ENCODE measurements around the gene RAB27A. TPM values are rescaled to one million over a fixed set of nuclear protein-coding genes. Genes with fewer than 3 reads are reported as not detected.

The RAB27A gene
- total and polyA plus RNA-seq, 2 of the 8 experiments (the other 6 are each of a cell fraction or from before 2014, with no cell fraction given): 2.3 to 6.5 TPM

GRCh38 chr15:55247766-55248427, 41.7 kb downstream of the RAB27A start (continued):
- no peak for TF ChIP-seq NRF1 (IDR thresholded peaks at IDR 0.05; ENCODE audit: low read depth, low read length)
- no peak for TF ChIP-seq CBX5 (IDR thresholded peaks at IDR 0.05; ENCODE audit: low read depth, low read length)
- TF ChIP-seq BCL11A (IDR thresholded peaks at IDR 0.05; ENCODE audit: low read depth in 2 of 2, low read length in 2 of 2): no peak
- no peak for TF ChIP-seq KDM1A (IDR thresholded peaks at IDR 0.05; ENCODE audit: borderline replicate concordance, low read length)
- TF ChIP-seq POLR2AphosphoS5 (IDR thresholded peaks at IDR 0.05; ENCODE audit: low read depth, low read length): no peak
